GM23248 (cell line): ENCODE data around the gene CCNG2.

Experiments
- EZH2 ChIP-seq: fragments of 200-600 bp; sonication (generic); IDR thresholded peaks from 2 replicates; pipeline ENCODE4 v1.6.1; 2018; ENCODE audit warnings: antibody characterized with exemption, mild to moderate bottlenecking; ENCODE audit not compliant: insufficient read depth, poor library complexity, severe bottlenecking
- EZH2phosphoT487 ChIP-seq: fragments of 200-600 bp; sonication (generic); IDR thresholded peaks from 2 replicates; pipeline ENCODE4 v1.6.1; 2018; ENCODE audit warnings: antibody characterized with exemption, moderate library complexity, mild to moderate bottlenecking, low read depth; ENCODE audit not compliant: insufficient read depth

GRCh38 chr4:77110730-77111129 is 46.3 kb upstream of the CCNG2 start:
- TF ChIP-seq EZH2 (no peak), EZH2phosphoT487 (no peak)
